Mesenchymal stem cell (in vitro differentiated cells and primary cell): ENCODE data around the gene FAM90A1.
"Not testable (repeated sequence)": the region's sequence is repeated elsewhere in the genome, so short reads cannot be mapped to it uniquely, and the experiment has no call there.

Experiments
- DNase-seq: peaks from one replicate; pipeline ENCODE4 v3.0.0-alpha.2; 2013
- H2AFZ ChIP-seq: one replicate; pipeline ENCODE4 v1.6.1; 2013; ENCODE audit warnings: low read depth, mild to moderate bottlenecking, control low read depth, inconsistent platforms, low read length, moderate library complexity
- H2AK5ac ChIP-seq: 2 replicates; pipeline ENCODE4 v1.6.1; 2013; ENCODE audit warnings: low read length, moderate library complexity, mild to moderate bottlenecking, inconsistent platforms; ENCODE audit not compliant: severe bottlenecking
- H2BK120ac ChIP-seq: one replicate; pipeline ENCODE4 v1.6.1; 2013; ENCODE audit warnings: low read depth, mild to moderate bottlenecking, inconsistent platforms, low read length, moderate library complexity
- H2BK12ac ChIP-seq, 2 experiments: one replicate each; pipeline ENCODE4 v1.6.1; 2013; ENCODE audit warnings: inconsistent platforms in 2 of 2, low read length in 2 of 2, mild to moderate bottlenecking in 2 of 2, moderate library complexity in 2 of 2, control low read depth in 1 of 2
- H2BK15ac ChIP-seq: one replicate; pipeline ENCODE4 v1.6.1; 2013; ENCODE audit warnings: mild to moderate bottlenecking, low read depth, inconsistent platforms; ENCODE audit not compliant: poor library complexity, severe bottlenecking
- H2BK5ac ChIP-seq: 2 replicates; pipeline ENCODE4 v1.6.1; 2013; ENCODE audit warnings: low read depth, mild to moderate bottlenecking, low read length, control low read depth, inconsistent platforms; ENCODE audit not compliant: poor library complexity, severe bottlenecking
- H3K14ac ChIP-seq, 2 experiments: one replicate each; pipeline ENCODE4 v1.6.1; 2013; ENCODE audit warnings: inconsistent platforms in 2 of 2, low read length in 2 of 2, control low read depth in 1 of 2, mild to moderate bottlenecking in 1 of 2, moderate library complexity in 1 of 2
- H3K18ac ChIP-seq, 2 experiments: one replicate each; pipeline ENCODE4 v1.6.1; 2013; ENCODE audit warnings: inconsistent platforms in 2 of 2, low read length in 2 of 2, control low read depth in 1 of 2, low read depth in 1 of 2, mild to moderate bottlenecking in 1 of 2
- H3K23ac ChIP-seq, 2 experiments: one replicate each; pipeline ENCODE4 v1.6.1; 2013; ENCODE audit warnings: inconsistent platforms in 2 of 2, low read length in 2 of 2, mild to moderate bottlenecking in 2 of 2, moderate library complexity in 2 of 2, control low read depth in 1 of 2
- H3K27ac ChIP-seq: 2 replicates; pipeline ENCODE4 v1.5.1; 2013; ENCODE audit warnings: mild to moderate bottlenecking, moderate library complexity, low read length, control low read depth, inconsistent platforms; ENCODE audit not compliant: poor library complexity, severe bottlenecking
- H3K27me3 ChIP-seq, 2 experiments: 2 replicates each; pipeline versions ENCODE4 v1.6.1 to v1.7.0; 2013; ENCODE audit warnings: low read length in 2 of 2, mild to moderate bottlenecking in 2 of 2, moderate library complexity in 2 of 2, control low read depth in 1 of 2, inconsistent platforms in 1 of 2; ENCODE audit not compliant: control insufficient read depth in 1 of 2, insufficient read depth in 1 of 2
- H3K36me3 ChIP-seq, 2 experiments: 2 replicates each; pipeline versions ENCODE4 v1.6.1 to v1.7.0; 2013; ENCODE audit warnings: low read length in 2 of 2, control low read depth in 1 of 2, inconsistent platforms in 1 of 2, low read depth in 1 of 2, mild to moderate bottlenecking in 1 of 2; ENCODE audit not compliant: insufficient read depth in 2 of 2, control insufficient read depth in 1 of 2
- H3K4ac ChIP-seq, 2 experiments: one replicate each; pipeline ENCODE4 v1.6.1; 2013; ENCODE audit warnings: inconsistent platforms in 2 of 2, low read length in 2 of 2, mild to moderate bottlenecking in 2 of 2, moderate library complexity in 2 of 2, control low read depth in 1 of 2, low read depth in 1 of 2
- H3K4me1 ChIP-seq: 2 replicates; pipeline ENCODE4 v1.6.1; 2013; ENCODE audit warnings: low read depth, low read length, control low read depth; ENCODE audit not compliant: control insufficient read depth, insufficient read depth
- H3K4me2 ChIP-seq: 2 replicates; pipeline ENCODE4 v1.6.1; 2013; ENCODE audit warnings: low read length, mild to moderate bottlenecking, inconsistent platforms; ENCODE audit not compliant: poor library complexity, severe bottlenecking
- H3K4me3 ChIP-seq, 2 experiments: 2 replicates each; pipeline versions ENCODE4 v1.5.1 to v1.7.0; 2013; ENCODE audit warnings: low read length in 2 of 2, mild to moderate bottlenecking in 2 of 2, control low read depth in 1 of 2, low read depth in 1 of 2; ENCODE audit not compliant: insufficient read depth in 1 of 2
- H3K79me1 ChIP-seq: replicated peaks from 2 replicates; pipeline ENCODE4 v1.6.1; 2013; ENCODE audit warnings: mild to moderate bottlenecking, control low read depth, low read length, inconsistent platforms; ENCODE audit not compliant: poor library complexity, severe bottlenecking
- H3K9ac ChIP-seq: 2 replicates; pipeline ENCODE4 v1.7.0; 2013; ENCODE audit warnings: mild to moderate bottlenecking, low read length, moderate library complexity
- H3K9me3 ChIP-seq: 2 replicates; pipeline ENCODE4 v1.7.0; 2013; ENCODE audit warnings: mild to moderate bottlenecking, low read length; ENCODE audit not compliant: control insufficient read depth
- H4K8ac ChIP-seq: one replicate; pipeline ENCODE4 v1.6.1; 2013; ENCODE audit warnings: inconsistent platforms, mild to moderate bottlenecking, low read length, moderate library complexity
- H4K91ac ChIP-seq: one replicate; pipeline ENCODE4 v1.6.1; 2013; ENCODE audit warnings: mild to moderate bottlenecking, low read length, inconsistent platforms
- WGBS: methylation state at CpG from one replicate; pipeline ENCODE4 v1.1.7; 2013; ENCODE audit warnings: mixed read lengths; 5-methylcytosine and 5-hydroxymethylcytosine counted together

The FAM90A1 gene

DNA sequence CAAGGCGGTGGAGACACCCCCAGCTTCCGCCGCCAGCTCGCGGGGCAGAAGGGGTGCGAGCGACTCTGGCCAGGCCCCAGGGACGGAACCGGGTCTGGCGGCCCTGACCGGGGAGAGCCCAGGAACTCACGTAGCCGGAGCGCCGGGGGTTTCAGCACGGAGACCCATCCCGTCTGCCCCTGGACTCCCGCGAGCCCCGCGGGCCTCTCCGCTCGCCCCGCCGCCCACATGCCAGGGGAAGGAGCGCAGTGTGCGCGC lies 15.1 kb upstream of the FAM90A1 start:
- not testable (repeated sequence) for H2BK120ac ChIP-seq, H3K14ac ChIP-seq, H3K36me3 ChIP-seq, H3K23ac ChIP-seq, H2BK5ac ChIP-seq, H3K9me3 ChIP-seq, H3K27me3 ChIP-seq, H2BK15ac ChIP-seq, H3K4me1 ChIP-seq, H3K79me1 ChIP-seq, H2AK5ac ChIP-seq, DNase-seq, H2BK12ac ChIP-seq
- peak overlapping the region; percentile 41 for H4K8ac ChIP-seq
- peak overlapping the region in 1 of 2 experiments; percentile 62 for H3K18ac ChIP-seq
- H2AFZ ChIP-seq = peak overlapping the region; percentile 18
- H3K9ac ChIP-seq = peak overlapping the region; percentile 91
- 0% methylated on average over 16 of the region's 28 CpGs for WGBS
- H4K91ac ChIP-seq = peak overlapping the region; percentile 61
- peak overlapping the region; percentile 83 for H3K4me2 ChIP-seq
- peak overlapping the region; percentile 72 to 83 for H3K4me3 ChIP-seq
- peak overlapping the region in 1 of 2 experiments; percentile 75 for H3K4ac ChIP-seq
- H3K27ac ChIP-seq = peak overlapping the region; percentile 61

DNA sequence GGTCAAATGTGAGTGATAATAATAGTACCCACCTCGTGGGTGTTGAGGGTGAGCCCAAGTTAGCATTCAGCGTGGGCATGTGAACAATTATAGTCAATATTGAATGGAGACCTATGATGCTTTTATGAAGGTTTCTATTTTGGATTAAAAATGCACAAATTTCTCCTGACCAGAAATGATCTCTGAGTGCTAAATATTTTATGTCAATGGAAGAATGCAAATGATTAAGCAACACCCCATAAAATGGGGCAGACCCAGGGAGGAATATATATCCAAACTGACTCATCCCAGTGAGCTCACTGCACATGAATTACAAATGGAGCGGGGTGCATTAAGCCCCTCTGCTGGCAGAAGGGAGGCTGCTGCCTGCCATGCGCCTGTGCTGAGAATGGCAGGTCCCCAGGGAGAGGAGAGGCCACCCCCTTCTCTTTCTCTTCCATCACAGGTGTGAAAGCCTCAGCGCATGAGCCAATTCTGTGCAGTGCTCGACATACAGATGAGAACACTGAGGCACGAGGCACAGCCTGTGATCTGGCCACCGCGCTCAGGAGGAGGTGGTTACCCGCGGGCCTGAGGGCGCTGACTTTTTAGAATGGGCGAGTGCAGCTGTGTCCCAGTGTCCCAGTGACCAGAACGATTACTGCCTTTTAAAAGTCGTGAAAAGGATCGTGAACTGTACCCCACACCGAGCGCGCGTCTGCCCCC lies 14.7 kb upstream of the FAM90A1 start:
- not testable (repeated sequence) for H3K23ac ChIP-seq, H2AK5ac ChIP-seq, H2BK12ac ChIP-seq, H3K4me1 ChIP-seq, H2BK15ac ChIP-seq, H3K9me3 ChIP-seq, H2BK120ac ChIP-seq, H4K8ac ChIP-seq, H3K79me1 ChIP-seq, H2BK5ac ChIP-seq, H3K36me3 ChIP-seq, H3K27me3 ChIP-seq, H3K14ac ChIP-seq
- H2AFZ ChIP-seq = peak overlapping the region; percentile 18
- H3K4me3 ChIP-seq = peak overlapping the region; percentile 72 to 83
- peak overlapping the region; percentile 83 for H3K4me2 ChIP-seq
- WGBS = 0% methylated on average over 17 of the region's 20 CpGs
- H3K9ac ChIP-seq = peak overlapping the region; percentile 91
- peak overlapping the region in 1 of 2 experiments; percentile 75 for H3K4ac ChIP-seq
- H3K18ac ChIP-seq = peak overlapping the region; percentile 48 to 62
- H4K91ac ChIP-seq = peak overlapping the region; percentile 61
- H3K27ac ChIP-seq = peak overlapping the region; percentile 61
- DNase-seq = peak; percentile 53

- H3K14ac ChIP-seq, H2AFZ ChIP-seq, H3K27me3 ChIP-seq, H3K36me3 ChIP-seq, H4K8ac ChIP-seq, H2AK5ac ChIP-seq, H3K18ac ChIP-seq, H2BK120ac ChIP-seq, H3K4me3 ChIP-seq, H2BK5ac ChIP-seq, H3K79me1 ChIP-seq, H3K4ac ChIP-seq, H3K23ac ChIP-seq, H3K27ac ChIP-seq, H2BK15ac ChIP-seq, DNase-seq, H4K91ac ChIP-seq, H3K4me2 ChIP-seq, H3K9ac ChIP-seq, H2BK12ac ChIP-seq, H3K9me3 ChIP-seq, H3K4me1 ChIP-seq: not testable (repeated sequence)
- WGBS = 76% methylated on average over 10 of the region's 13 CpGs
These were observed 13.1 kb upstream of the FAM90A1 start for GRCh38 chr12:8240340-8241114.

DNA sequence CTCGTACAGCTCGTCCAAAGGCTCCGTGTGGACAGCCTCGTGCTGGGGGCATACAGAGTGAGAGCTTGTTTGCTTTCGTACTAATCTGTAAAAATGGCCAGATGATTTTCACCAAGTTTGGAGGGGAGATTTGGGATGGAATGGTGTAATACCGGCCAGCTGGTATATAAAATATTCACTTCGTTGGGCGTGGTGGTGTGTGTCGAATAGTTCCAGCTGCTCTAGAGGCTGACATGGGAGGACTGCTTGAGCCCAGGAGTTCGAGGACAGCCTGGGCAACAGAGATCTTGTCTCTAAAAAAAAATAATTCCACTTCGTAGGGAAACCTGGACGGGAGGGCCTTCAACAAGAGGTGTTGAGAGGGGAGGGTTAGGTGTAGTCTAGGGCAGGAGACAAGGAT lies 9.6 kb upstream of the FAM90A1 start:
- H4K8ac ChIP-seq, H3K27me3 ChIP-seq, H3K4ac ChIP-seq, H3K18ac ChIP-seq, H3K4me2 ChIP-seq, H4K91ac ChIP-seq, H3K36me3 ChIP-seq, H2BK120ac ChIP-seq, H2BK12ac ChIP-seq, H2BK5ac ChIP-seq, H3K14ac ChIP-seq, H2AFZ ChIP-seq, H3K9ac ChIP-seq, DNase-seq, H2AK5ac ChIP-seq, H3K23ac ChIP-seq, H3K27ac ChIP-seq, H3K9me3 ChIP-seq, H3K4me3 ChIP-seq, H3K4me1 ChIP-seq, H3K79me1 ChIP-seq: not testable (repeated sequence)
- WGBS = 92% methylated on average over 12 of the region's 12 CpGs
- H2BK15ac ChIP-seq = peak overlapping the region; percentile 28
